Measurements from ENCODE around the gene TRAPPC2.

Gene TRAPPC2

DNA sequence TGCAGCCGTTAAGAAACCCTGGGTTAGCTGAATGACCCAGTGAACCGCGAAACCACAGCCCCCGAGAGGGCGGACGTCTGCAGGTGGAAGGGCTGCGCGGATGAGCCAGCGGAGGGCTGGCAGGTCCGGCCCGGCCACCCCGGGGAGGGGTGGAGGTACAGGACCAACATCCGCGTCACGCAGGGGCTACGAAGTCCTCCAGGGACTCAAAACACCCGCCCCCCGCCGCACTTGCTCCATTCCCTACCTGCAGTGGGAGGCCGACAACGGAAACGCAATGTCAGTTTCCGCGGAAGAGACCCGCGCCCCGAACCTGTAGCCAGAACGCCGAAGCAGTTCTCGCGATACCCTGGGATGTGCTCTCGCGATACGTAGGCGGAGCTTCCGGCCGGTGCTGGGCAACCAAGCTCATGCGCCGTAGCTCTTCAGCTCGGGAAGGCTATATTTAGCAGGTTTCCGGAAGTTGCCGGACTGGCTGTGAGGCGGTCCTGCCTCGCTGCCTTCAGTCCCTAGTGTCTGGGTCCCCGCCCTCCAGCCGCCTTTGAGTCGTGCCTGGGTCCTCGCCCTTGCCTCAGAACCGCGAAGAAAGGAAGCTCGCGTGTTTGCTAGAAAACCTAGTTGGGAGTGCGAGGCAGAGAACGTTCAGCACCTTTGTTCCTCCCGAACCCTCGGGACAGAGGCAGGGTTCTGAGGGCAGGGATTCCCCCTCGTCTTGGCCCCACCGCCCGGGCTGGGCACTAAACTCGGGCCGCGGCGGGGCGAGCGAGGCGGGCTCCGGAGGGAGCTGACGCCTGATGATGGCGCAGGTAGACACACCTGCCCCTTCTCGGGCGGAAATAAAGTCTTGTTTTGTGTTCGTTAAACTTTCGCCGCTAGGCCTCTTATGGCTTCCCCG is at the start of gene TRAPPC2, which contains the start of gene OFD1:
Gene TRAPPC2 (minus strand): TSS at position 343 of the 895 bp plus-strand sequence. CDS start 14,657 bp downstream, outside the sequence.
Gene OFD1 (plus strand): TSS at position 471 of the 895 bp plus-strand sequence. CDS start 324 bp downstream, at position 795.
- peak; percentile 81 to 85 for DNase-seq (ENCODE audit: low read depth in 2 of 2)

DNA sequence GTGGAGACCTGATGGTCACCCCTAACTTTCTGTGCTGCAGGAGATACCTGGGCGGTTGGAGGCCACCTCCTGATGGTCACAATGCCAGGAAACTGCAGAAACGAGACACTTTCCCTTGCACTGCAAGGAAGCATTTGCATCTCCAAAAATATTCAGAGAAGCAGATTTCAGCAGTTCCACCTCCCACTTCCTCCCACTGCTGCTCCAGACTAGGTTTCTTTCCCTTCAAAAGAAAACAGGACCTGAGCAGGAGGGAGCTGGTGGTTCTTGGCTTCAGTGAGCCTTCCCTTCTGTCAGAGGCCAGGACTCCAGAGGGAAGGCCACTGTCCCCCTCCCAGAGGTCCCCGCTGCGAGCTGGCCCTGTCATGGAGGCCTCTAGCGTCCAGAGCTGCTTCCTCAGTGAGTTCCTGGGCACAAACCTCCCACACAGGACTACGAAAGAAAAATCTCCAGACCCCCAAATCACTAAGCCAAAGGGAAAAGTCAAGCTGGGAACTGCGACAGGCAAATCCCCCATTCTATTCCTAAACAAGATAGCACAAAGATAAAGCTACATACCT is 46.5 kb upstream of the TRAPPC2 start:
- no peak for DNase-seq (ENCODE audit: low read depth in 2 of 2)

DNA sequence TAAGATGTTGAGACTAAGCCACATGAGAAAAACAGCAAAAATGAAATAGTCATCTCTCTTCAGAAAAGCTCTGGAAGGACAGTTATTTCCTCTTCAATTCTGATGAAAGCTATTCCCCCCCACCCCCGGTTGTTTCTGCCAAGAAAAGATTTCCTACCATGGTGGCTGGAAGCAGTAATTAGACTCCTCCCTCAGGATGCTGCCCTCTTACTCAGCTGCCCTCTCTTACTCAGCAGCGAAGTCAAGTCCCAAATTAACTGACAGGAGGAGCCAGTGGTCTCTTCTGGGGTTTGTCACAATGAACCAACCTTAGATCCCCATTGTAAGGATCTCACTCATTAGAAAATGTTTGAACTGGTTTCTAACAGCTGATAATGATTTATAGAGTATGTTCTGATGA is 44.5 kb upstream of the TRAPPC2 start:
- DNase-seq (ENCODE audit: low read depth in 2 of 2) = no peak

DNA sequence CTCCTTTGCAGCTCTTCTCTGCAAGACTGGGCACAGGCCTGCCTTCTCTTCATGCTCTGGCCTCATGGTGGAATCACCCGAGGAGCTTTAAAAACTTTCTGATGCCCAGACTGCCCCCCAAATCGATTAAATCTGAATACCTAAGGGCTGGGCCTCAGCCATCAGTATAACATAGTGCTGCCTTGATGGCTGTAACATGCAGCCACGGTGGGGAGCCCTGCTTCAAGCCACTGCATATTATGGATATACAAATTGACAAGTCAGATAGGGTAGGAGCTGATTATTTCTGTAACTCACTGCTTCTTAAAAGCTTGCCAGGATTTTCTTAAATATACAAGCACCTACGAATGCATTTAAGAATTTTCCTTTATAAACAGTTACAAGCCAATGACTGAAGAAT is 42.0 kb upstream of the TRAPPC2 start:
- DNase-seq (ENCODE audit: low read depth in 2 of 2) = no peak

DNA sequence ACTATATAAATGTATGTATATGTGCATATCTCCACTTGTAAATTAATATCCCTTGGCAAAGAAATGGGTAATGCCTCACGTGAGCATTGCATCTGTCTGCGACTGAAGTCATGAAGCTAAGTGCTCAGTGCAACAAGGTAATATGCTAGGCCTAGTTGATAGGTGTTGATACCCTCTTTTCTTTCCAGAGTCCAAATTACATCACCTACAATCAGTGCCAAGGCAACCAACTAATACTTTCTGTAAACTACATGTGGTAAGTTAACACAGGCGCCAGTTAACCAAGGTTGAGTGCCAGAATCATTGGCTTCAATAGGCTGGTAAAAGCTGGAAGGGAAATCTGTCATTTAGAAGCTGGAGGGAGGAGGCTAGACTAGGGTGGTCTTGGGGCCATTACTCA is 41.4 kb upstream of the TRAPPC2 start:
- DNase-seq (ENCODE audit: low read depth in 2 of 2) = no peak

DNA sequence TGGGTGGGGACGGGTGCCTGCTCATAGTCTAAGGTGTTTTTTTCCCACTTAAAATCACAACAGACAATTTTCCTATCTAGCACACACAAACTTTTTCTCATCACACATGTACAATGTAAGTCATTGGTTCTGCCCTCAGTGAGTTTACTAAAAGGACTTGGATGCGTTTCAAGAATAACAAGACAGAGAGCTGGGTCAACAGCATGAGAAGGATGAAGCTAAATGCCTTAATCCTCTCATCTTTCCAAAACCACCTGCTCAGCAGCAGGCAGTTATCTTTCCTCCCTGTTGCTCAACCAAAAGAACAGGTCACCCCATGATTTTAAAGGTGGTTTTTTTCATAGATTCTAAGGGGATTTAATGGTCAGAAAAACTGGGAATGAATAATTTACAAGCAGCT is 40.3 kb upstream of the TRAPPC2 start:
- no peak for DNase-seq (ENCODE audit: low read depth in 2 of 2)

DNA sequence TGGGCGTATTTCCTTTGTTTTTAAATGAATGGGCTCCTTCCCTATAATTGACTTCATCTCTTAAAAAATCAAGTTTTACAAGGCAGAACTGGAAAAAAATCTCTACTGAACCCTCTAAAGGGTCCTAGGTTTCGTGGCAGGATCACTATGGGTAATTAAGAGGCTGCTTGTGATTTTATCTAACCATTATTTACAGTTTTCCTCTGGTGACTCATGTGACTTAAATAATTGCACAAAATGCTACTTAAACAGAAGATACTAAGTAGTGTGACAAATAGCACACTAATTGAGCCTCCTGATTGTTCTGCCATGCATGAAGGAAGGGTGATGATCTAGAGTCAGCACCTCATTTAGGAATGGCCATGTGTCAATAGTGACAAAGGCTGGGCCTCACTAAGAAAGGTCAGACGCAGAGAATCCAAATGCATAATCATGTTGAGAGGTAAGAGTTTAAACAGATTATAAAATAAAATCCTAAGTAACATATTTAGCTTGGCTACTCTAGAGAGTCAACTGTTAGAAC is 35.7 kb upstream of the TRAPPC2 start:
- no peak for DNase-seq (ENCODE audit: low read depth in 2 of 2)

DNA sequence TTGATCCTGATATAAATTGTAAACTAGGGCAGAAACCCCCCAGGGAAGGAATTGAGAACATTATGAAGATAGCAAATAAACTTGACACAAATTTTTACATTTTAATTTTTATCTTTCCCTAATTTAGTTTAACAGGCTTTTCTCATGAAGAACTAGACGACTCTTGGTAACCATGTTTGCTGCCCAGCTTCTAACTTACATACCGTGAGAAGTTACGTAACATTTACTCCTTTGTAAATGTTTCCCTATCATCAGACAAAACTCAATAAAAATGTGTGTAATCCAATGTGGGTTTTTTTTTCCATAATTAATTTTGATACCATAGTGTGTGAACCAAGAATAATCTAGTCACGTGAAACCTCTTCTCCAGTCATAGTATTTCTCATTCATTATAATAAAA is 34.5 kb upstream of the TRAPPC2 start:
- DNase-seq (ENCODE audit: low read depth in 2 of 2) = no peak

DNA sequence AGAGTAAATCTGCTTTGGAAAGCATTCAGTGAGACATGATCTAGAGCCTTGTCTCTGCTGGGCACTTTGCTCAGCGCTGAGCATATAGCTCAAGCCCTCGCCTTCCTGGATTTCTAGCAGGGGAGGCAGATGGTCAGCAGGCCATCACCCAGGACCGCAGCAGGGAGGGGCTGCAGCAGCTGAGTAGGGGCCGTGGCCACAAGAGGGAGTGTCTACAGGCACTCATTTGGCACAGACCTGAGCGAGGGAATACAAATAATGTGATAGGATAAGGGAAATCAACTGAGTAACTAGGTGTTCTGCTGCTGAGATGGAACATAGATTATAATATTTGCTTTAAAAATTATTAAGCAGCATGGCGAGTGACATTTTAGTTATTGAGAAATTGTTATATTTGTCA is 30.3 kb upstream of the TRAPPC2 start:
- no peak for DNase-seq (ENCODE audit: low read depth in 2 of 2)

DNA sequence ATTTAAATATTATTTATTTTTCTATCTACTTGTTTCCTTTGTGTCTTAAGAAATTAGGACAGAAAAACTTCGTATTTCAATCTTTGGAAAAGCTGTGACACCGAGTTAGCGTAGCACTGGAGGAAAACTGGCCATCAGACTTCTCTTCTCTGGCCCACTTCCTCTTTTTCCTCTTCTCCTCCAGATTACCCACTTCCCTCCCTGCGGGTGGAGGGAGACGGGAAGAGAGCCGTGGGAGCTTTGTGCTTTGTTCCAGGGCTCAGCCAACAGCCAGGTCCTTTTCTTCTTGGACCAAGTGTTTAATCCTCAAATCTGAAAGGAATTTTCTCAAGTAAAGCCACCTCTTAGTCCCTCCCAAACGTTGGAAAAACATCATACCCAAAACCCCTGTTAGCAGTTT is 29.9 kb upstream of the TRAPPC2 start:
- DNase-seq (ENCODE audit: low read depth in 2 of 2) = no peak

DNA sequence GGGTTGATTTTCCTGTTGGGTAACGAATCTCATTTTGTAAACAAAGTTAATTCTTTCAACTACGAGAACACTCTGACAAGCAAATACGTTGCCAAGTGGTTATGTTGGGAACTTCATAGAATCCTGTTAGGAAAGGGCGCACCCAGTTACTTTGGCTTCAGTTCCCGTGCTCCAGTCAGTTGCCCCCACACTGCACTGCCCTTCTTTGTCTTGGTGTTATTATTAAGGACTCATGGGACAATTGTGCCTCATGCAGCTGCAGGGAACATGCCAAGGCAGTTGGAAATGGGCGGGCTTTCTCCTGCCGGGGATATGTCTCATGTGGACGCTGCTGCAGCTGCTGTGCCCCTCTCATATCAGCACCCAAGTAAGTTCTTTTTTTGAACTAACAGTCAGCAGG is 29.1 kb upstream of the TRAPPC2 start:
- DNase-seq (ENCODE audit: low read depth in 2 of 2) = no peak

DNA sequence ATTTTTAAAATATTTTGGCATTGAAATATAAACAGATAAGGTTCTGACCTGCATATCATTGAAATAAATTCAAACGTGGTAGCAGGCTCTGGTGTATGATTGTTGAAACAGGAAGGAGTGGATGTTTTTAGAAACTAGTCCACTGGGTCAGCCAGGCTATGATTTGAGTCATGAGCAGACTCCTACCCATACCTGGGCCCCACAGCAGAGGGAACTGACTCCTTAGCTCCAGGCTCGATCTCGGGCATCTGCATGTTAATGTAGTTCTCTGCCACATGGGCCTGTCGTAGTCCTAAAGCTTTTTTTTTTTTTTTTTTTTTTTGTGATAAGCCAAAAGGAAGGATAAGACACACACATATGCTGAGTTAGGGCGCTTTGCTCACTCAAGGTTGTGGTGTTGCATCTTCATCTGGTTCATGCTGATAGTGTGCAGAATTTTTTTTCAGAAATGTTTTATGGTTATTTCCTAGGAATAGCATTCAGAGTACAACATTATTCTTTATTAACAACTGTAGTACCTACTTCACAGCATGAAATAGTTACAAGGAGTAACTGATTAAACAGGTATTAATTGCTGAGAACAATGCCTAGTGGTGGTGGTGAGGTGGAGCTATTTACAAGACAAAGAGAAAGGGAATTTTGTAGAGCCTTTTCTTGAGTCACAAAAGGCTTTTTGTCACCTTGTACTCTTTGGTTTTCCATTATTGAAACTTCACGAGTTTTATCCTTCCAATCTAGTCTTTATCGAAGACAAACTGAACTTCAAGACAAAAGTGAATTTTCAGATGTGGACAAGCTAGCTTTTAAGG is 27.4 kb upstream of the TRAPPC2 start:
- DNase-seq (ENCODE audit: low read depth in 2 of 2) = no peak

DNA sequence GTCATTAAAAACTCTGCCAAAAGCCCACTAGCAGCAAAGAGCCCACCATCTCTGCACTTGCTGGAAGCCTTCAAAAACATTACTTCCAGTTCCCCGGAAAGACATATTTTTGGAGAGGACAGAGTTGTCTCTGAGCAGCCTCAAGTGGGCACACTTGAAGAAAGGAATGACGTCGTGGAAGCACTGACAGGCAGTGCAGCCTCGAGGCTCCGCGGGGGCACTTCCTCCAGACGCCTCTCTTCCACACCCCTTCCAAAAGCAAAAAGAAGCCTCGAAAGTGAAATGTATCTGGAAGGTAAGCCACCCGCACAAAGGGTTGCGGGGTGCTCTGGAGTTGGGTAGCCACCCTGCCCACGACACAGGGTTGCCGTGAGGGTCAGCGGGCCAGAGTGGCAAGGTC is 26.0 kb upstream of the TRAPPC2 start:
- DNase-seq (ENCODE audit: low read depth in 2 of 2) = no peak

DNA sequence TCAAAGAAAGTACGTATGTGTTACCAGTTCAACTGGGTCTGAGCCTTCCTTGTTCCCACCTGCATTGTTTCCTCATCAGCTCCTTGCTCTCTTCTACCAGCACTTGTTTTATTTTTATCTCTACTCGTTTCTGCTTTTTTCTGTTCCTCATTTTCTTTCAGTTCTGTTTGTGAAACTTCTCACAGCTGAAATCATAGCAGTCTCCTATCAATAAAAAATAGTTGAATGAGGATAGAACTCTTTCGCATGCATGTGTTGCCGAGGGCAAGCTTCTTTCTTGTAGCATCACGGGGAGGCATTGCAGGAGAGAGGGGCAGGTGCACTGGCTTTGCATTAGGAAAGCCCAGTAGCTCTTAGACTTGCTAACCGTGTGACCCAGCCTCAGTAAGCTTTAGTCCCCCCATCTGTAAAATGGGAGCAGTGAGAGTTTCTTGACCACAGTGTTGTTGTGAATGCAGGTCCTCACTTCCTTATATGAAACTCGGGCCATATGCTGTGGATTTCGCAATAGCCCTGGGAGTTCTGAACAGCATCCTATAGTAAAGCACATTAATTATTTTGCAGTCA is 24.8 kb upstream of the TRAPPC2 start:
- no peak for DNase-seq (ENCODE audit: low read depth in 2 of 2)

DNA sequence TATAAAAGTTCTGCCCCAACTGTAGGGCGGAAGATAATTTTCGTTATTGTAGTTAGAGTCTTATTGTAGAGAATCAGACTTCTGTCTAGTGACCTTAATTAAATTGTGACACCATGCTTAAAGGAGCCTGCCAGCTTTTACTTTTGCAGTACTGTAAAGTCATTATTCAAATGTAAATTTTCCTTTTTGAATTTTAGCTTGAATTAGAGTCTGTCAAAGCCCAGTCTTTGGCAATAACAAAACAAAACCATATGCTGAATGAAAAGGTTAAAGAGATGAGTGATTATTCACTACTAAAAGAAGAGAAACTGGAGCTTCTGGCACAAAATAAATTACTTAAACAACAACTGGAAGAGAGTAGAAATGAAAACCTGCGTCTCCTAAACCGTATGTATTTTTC is 22.0 kb upstream of the TRAPPC2 start:
- DNase-seq (ENCODE audit: low read depth in 2 of 2) = no peak

DNA sequence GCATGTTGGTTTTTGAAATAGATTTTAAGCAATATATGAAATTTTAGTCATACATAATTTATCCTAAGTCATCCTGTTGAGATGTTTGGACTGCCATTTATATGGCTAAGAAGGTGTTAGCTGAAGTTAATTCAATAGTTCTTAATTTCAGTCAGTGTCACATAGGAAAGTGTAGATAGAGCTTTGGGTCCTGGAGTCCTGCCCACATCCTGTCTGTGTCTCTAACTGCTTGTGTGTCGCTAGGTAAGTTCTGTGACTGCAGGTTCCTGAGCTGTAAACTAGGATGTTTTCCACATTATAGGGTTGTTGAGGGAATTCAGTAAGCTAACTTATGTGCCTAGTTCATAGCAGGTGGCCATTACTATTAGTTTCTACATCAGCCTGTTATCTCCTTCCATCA is 20.8 kb upstream of the TRAPPC2 start:
- no peak for DNase-seq (ENCODE audit: low read depth in 2 of 2)

DNA sequence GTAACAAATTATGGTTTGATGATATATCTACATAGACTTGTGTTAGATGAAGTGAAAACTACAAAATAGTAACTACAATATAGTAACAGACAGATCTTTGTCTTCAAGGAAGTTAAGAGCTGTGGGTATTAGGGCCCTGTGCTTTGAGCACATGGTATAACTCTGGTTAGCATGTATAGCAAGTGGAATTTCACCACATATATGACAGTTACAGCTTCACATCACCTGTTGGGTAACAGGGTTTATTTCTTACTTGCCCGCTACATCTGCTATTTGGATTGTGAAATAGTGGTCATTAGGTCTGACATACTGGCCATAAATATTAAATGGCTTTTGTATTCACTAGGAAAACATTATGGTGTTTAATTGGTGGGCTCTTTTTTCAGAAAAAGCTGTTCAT is 20.3 kb upstream of the TRAPPC2 start:
- DNase-seq (ENCODE audit: low read depth in 2 of 2) = no peak

DNA sequence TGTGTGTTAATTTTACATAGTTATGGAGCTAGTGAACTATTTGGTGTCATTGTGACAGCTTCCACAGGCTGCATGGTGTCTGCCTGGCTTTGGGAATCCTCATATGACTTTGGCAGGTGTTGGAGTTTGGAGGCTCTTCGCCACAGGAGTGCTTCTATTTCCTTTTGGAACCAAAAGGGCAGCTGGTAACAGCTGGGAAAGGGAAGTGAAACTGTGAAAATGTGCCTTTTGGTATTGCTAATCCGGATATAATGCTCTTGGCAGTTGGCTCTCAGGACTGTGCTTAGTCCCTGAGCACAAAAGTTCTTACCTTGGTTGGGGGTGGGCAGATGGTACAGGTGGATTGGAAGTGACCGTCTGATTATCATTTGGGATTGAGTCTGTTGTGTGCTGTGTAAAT is 18.2 kb upstream of the TRAPPC2 start:
- DNase-seq (ENCODE audit: low read depth in 2 of 2) = no peak

DNA sequence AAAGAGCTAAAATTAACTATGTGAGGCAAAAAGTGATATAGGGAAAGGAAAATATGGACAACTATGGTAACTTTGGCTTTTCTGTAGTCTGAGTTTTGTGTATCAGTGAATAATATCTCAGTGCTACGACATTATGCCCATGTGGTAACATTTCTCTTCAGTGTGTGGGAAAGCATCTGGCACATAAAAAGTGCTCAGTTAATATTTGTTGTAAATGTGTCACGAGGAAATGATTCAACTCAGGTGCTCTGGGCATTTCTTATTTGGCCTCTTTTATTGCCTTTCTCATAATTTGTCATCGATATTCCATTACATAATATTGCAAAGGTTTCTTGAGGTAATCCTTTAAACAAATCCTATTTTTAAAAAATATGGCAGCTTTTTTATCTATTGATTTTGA is 17.7 kb upstream of the TRAPPC2 start:
- no peak for DNase-seq (ENCODE audit: low read depth in 2 of 2)

DNA sequence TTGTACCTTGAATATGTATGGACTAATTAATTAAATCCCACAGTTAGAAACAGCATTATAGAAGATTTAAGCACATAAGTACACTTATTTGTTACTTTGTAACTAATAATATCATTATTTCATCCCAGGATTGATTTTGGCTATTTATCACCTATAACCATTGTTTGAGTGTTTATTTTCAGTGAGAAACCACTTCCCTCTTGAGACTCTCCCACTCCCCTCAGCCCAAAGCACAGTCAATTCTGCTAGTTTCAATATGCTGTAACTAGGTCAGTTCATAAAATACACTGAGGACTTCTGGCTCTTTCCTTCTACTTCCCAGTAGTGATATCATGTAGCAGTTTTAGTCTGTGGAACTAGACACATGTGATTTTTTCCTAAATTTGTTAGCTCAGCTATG is 16.4 kb upstream of the TRAPPC2 start:
- no peak for DNase-seq (ENCODE audit: low read depth in 2 of 2)

DNA sequence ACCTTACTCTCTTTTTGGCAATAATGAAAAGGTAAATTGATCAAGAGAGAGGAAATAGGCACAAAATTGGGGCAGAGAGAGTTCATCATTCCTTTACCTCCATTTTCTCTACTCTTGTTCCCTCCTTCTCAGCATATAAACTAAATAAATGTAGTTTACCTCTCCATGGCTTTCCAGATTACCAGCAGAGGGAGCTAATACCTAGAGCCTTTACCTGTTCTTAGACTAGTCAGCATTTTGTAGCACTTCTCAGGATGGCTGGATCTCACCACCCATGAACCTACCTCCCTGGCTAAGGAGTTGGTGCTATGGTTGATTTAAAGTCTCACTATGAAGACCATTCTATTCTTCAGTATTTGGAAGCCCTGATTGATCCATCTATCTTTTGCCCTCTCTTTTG is 15.8 kb upstream of the TRAPPC2 start:
- DNase-seq (ENCODE audit: low read depth in 2 of 2) = no peak

DNA sequence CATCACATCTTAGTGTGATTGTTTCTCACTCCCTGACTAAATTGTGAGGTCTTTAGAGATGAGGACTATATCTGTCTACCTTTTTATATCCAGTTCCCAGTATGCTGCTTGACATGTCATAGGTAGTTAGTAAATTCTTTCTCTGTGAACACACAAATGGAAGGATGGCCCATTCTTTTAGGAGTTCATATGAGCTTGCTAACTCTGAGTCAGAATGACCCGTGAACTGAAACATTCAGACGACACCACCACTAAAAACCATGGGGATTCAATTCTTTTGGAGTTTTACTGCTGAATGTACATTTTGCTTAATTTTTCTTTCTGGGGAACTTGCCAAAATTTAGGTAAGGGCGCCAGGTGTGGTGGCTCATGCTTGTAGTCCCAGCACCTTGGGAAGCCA is 14.1 kb upstream of the TRAPPC2 start:
- no peak for DNase-seq (ENCODE audit: low read depth in 2 of 2)
